WTC11 (cell line): ENCODE measurements around the gene PLEKHA5. TPM values are rescaled to one million over a fixed set of nuclear protein-coding genes. Genes with fewer than 3 reads are reported as not detected.

Experiments used
- ATAC-seq: fragments of 200-7000 bp; cut with Tn5 transposase; 2 replicates; pipeline ENCODE4 v1.10.0; 2021; ENCODE audit warnings: mild to moderate bottlenecking, moderate library complexity
- CTCF ChIA-PET: fragments of 300-600 bp; sonication (Branson Sonifier 250); formaldehyde crosslinking; loops from one replicate; lab custom pipeline; 2021; ENCODE audit warnings: antibody characterized with exemption; lab: Charles Lee
- POLR2A ChIA-PET: fragments of 350-600 bp; sonication (Branson Sonifier 250); formaldehyde crosslinking; loops from one replicate; lab custom pipeline; 2021; ENCODE audit warnings: antibody characterized with exemption; lab: Charles Lee
- DNase-seq: peaks from one replicate; pipeline ENCODE4 v3.0.0; 2021; ENCODE audit warnings: low spot score
- H3K27ac Mint-ChIP-seq: 2 replicates; pipeline ENCODE4 v1.8.0; 2021; ENCODE audit warnings: mixed read lengths
- H3K27me3 Mint-ChIP-seq: 2 replicates; pipeline ENCODE4 v1.8.0; 2021; ENCODE audit warnings: low read depth, mild to moderate bottlenecking, moderate library complexity, mixed read lengths
- H3K36me3 Mint-ChIP-seq: 2 replicates; pipeline ENCODE4 v1.8.0; 2021; ENCODE audit warnings: mixed read lengths
- H3K4me1 Mint-ChIP-seq: 2 replicates; pipeline ENCODE4 v1.8.0; 2022; ENCODE audit warnings: mixed read lengths
- H3K4me3 Mint-ChIP-seq: 2 replicates; pipeline ENCODE4 v1.8.0; 2021; ENCODE audit warnings: mild to moderate bottlenecking, moderate library complexity, mixed read lengths
- H3K9me3 Mint-ChIP-seq: 2 replicates; pipeline ENCODE4 v1.8.0; 2021; ENCODE audit warnings: mixed read lengths
- ATF1 ChIP-seq: sonication (generic); formaldehyde crosslinking; IDR thresholded peaks from 2 replicates; pipeline ENCODE4 v1.8.1; 2023; ENCODE audit warnings: mild to moderate bottlenecking, moderate library complexity, missing genetic modification reagents
- NFATC4 ChIP-seq: fragments of 250-450 bp; sonication (Bioruptor Pico); IDR thresholded peaks from 2 replicates; pipeline ENCODE4 v1.9.0; 2021; ENCODE audit warnings: mild to moderate bottlenecking
- NFYB ChIP-seq: sonication (generic); formaldehyde crosslinking; conservative IDR thresholded peaks from 2 replicates; pipeline ENCODE4 v1.8.0; 2022; ENCODE audit warnings: low read depth, missing genetic modification reagents
- RORB ChIP-seq: fragments of 250-450 bp; sonication (Bioruptor Pico); IDR thresholded peaks from 2 replicates; pipeline ENCODE4 v1.9.0; 2021; ENCODE audit warnings: mild to moderate bottlenecking
- SOX15 ChIP-seq: fragments of 250-450 bp; sonication (Bioruptor Pico); IDR thresholded peaks from 2 replicates; pipeline ENCODE4 v1.9.0; 2021; ENCODE audit warnings: mild to moderate bottlenecking
- SP1 ChIP-seq: sonication (generic); formaldehyde crosslinking; conservative IDR thresholded peaks from 2 replicates; pipeline ENCODE4 v1.8.1; 2022; ENCODE audit warnings: missing genetic modification reagents
- ZNF219 ChIP-seq: sonication (generic); formaldehyde crosslinking; IDR thresholded peaks from 2 replicates; pipeline ENCODE4 v1.8.0; 2023; ENCODE audit warnings: missing genetic modification reagents, mild to moderate bottlenecking, borderline replicate concordance
- total RNA-seq: library from RNA; stranded (reverse); gene quantifications from 3 replicates; pipeline ENCODE4 v1.2.3, GENCODE V29; 2021
- TF ChIP-seq, protein P1 (sequence below): sonication (generic); formaldehyde crosslinking; IDR thresholded peaks from 2 replicates; pipeline ENCODE4 v1.8.0; 2023; ENCODE audit warnings: mild to moderate bottlenecking, missing genetic modification reagents
- TF ChIP-seq, protein P2 (sequence below): fragments of 250-450 bp; sonication (Bioruptor Pico); IDR thresholded peaks from 2 replicates; pipeline ENCODE4 v1.9.0; 2021; ENCODE audit warnings: moderate library complexity, mild to moderate bottlenecking, inconsistent platforms, borderline replicate concordance
- TF ChIP-seq, protein P3 (sequence below): sonication (generic); formaldehyde crosslinking; IDR thresholded peaks from 2 replicates; pipeline ENCODE4 v1.8.1; 2022; ENCODE audit warnings: low read depth, mild to moderate bottlenecking, moderate library complexity, missing genetic modification reagents, borderline replicate concordance
- TF ChIP-seq, protein P4 (sequence below): sonication (generic); formaldehyde crosslinking; IDR thresholded peaks from 2 replicates; pipeline ENCODE4 v1.8.0; 2022; ENCODE audit warnings: mild to moderate bottlenecking, missing genetic modification reagents
- TF ChIP-seq, protein P5 (sequence below): sonication (generic); formaldehyde crosslinking; IDR thresholded peaks from 2 replicates; pipeline ENCODE4 v1.8.0; 2022; ENCODE audit warnings: mild to moderate bottlenecking, missing genetic modification reagents
- TF ChIP-seq, protein P6 (sequence below): sonication (generic); formaldehyde crosslinking; IDR thresholded peaks from 2 replicates; pipeline ENCODE4 v1.8.0; 2022; ENCODE audit warnings: missing genetic modification reagents
- TF ChIP-seq, protein P7 (sequence below): fragments of 200-600 bp; IDR thresholded peaks from 2 replicates; pipeline ENCODE4 v1.8.0; 2022; ENCODE audit warnings: antibody characterized with exemption

PLEKHA5 gene
- total RNA-seq, 1 experiment from 2014 or later = 61.1 TPM

DNA sequence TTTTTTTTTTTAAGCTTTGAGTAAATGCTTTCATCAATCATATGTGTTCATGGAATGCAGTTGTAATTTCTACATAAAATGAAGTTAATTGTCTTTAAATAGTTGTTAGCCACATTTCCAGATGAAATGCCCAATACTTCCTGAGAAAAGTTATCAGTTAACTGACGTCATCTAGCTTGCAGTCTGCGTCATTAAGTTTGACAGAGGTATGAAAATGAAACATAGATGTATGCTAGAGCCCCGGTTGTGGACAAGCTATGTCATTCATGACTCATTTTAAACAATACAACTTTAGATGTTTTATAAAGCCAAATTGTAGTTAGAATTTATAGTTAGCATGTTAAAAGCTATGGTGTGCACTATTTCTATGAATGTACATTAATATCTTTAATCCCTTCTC is 90.7 kb downstream of the PLEKHA5 start (continued):
- TF ChIP-seq NFYB (CRISPR knock-in tag) = no peak
- no peak for TF ChIP-seq RORB (CRISPR knock-in tag)
- TF ChIP-seq SP1 (CRISPR knock-in tag) = no peak
- TF ChIP-seq ATF1 (CRISPR knock-in tag) = no peak
- TF ChIP-seq, protein P1, sequence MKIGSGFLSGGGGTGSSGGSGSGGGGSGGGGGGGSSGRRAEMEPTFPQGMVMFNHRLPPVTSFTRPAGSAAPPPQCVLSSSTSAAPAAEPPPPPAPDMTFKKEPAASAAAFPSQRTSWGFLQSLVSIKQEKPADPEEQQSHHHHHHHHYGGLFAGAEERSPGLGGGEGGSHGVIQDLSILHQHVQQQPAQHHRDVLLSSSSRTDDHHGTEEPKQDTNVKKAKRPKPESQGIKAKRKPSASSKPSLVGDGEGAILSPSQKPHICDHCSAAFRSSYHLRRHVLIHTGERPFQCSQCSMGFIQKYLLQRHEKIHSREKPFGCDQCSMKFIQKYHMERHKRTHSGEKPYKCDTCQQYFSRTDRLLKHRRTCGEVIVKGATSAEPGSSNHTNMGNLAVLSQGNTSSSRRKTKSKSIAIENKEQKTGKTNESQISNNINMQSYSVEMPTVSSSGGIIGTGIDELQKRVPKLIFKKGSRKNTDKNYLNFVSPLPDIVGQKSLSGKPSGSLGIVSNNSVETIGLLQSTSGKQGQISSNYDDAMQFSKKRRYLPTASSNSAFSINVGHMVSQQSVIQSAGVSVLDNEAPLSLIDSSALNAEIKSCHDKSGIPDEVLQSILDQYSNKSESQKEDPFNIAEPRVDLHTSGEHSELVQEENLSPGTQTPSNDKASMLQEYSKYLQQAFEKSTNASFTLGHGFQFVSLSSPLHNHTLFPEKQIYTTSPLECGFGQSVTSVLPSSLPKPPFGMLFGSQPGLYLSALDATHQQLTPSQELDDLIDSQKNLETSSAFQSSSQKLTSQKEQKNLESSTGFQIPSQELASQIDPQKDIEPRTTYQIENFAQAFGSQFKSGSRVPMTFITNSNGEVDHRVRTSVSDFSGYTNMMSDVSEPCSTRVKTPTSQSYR = no peak
- TF ChIP-seq SOX15 = no peak
- TF ChIP-seq, protein P2, sequence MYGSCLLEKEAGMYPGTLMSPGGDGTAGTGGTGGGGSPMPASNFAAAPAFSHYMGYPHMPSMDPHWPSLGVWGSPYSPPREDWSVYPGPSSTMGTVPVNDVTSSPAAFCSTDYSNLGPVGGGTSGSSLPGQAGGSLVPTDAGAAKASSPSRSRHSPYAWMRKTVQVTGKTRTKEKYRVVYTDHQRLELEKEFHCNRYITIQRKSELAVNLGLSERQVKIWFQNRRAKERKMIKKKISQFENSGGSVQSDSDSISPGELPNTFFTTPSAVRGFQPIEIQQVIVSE (CRISPR knock-in tag) = no peak
- TF ChIP-seq ZNF219 (CRISPR knock-in tag) = no peak

DNA sequence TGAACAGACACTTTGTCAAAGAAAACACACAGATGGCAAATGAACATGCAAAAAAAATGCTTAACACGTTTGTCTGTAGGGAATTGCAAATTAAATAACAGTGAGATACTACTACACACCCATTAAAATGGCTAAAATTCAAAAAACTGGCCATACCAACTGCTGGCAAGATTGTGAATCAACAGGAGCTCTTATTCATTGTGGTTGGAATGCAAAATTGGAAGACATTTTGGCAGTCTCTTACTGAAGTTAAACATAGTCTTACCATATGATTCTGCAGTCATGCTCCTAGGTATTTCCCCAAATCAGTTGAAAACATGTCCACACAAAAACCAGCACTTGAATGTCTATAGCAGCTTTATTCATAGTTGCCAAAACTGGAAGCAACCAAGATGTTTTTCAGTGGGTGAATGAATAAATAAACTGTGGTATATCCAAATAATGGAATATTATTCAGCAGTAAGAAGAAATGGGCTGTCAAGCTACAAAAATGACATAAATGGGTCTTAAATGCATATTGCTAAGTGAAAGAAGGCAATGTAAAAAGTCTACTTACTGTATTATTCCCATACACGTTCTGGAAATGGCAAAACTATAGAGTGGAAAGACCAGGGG is 91.4 kb downstream of the PLEKHA5 start:
- no peak overlapping the region for H3K4me3 Mint-ChIP-seq
- H3K36me3 Mint-ChIP-seq = no peaks in the 10 kb centered on the region
- CTCF ChIA-PET = no interaction called here
- no peak for ATAC-seq
- H3K27me3 Mint-ChIP-seq = no peaks in the 10 kb centered on the region
- DNase-seq = no peak
- H3K4me1 Mint-ChIP-seq = peaks cover 49% of the 10 kb centered on the region
- H3K9me3 Mint-ChIP-seq = peaks cover 1% of the 10 kb centered on the region
- peak overlapping the region; percentile 79 for H3K27ac Mint-ChIP-seq
- TF ChIP-seq, protein P3, sequence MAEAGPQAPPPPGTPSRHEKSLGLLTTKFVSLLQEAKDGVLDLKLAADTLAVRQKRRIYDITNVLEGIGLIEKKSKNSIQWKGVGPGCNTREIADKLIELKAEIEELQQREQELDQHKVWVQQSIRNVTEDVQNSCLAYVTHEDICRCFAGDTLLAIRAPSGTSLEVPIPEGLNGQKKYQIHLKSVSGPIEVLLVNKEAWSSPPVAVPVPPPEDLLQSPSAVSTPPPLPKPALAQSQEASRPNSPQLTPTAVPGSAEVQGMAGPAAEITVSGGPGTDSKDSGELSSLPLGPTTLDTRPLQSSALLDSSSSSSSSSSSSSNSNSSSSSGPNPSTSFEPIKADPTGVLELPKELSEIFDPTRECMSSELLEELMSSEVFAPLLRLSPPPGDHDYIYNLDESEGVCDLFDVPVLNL = no peak
- TF ChIP-seq, protein P4, sequence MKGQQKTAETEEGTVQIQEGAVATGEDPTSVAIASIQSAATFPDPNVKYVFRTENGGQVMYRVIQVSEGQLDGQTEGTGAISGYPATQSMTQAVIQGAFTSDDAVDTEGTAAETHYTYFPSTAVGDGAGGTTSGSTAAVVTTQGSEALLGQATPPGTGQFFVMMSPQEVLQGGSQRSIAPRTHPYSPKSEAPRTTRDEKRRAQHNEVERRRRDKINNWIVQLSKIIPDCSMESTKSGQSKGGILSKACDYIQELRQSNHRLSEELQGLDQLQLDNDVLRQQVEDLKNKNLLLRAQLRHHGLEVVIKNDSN = no peak
- no peak for TF ChIP-seq SOX15
- TF ChIP-seq, protein P5, sequence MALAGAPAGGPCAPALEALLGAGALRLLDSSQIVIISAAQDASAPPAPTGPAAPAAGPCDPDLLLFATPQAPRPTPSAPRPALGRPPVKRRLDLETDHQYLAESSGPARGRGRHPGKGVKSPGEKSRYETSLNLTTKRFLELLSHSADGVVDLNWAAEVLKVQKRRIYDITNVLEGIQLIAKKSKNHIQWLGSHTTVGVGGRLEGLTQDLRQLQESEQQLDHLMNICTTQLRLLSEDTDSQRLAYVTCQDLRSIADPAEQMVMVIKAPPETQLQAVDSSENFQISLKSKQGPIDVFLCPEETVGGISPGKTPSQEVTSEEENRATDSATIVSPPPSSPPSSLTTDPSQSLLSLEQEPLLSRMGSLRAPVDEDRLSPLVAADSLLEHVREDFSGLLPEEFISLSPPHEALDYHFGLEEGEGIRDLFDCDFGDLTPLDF = no peak
- TF ChIP-seq NFATC4 (CRISPR knock-in tag) = no peak
- TF ChIP-seq, protein P6, sequence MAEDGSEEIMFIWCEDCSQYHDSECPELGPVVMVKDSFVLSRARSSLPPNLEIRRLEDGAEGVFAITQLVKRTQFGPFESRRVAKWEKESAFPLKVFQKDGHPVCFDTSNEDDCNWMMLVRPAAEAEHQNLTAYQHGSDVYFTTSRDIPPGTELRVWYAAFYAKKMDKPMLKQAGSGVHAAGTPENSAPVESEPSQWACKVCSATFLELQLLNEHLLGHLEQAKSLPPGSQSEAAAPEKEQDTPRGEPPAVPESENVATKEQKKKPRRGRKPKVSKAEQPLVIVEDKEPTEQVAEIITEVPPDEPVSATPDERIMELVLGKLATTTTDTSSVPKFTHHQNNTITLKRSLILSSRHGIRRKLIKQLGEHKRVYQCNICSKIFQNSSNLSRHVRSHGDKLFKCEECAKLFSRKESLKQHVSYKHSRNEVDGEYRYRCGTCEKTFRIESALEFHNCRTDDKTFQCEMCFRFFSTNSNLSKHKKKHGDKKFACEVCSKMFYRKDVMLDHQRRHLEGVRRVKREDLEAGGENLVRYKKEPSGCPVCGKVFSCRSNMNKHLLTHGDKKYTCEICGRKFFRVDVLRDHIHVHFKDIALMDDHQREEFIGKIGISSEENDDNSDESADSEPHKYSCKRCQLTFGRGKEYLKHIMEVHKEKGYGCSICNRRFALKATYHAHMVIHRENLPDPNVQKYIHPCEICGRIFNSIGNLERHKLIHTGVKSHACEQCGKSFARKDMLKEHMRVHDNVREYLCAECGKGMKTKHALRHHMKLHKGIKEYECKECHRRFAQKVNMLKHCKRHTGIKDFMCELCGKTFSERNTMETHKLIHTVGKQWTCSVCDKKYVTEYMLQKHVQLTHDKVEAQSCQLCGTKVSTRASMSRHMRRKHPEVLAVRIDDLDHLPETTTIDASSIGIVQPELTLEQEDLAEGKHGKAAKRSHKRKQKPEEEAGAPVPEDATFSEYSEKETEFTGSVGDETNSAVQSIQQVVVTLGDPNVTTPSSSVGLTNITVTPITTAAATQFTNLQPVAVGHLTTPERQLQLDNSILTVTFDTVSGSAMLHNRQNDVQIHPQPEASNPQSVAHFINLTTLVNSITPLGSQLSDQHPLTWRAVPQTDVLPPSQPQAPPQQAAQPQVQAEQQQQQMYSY (CRISPR knock-in tag) = no peak
- TF ChIP-seq, protein P7, sequence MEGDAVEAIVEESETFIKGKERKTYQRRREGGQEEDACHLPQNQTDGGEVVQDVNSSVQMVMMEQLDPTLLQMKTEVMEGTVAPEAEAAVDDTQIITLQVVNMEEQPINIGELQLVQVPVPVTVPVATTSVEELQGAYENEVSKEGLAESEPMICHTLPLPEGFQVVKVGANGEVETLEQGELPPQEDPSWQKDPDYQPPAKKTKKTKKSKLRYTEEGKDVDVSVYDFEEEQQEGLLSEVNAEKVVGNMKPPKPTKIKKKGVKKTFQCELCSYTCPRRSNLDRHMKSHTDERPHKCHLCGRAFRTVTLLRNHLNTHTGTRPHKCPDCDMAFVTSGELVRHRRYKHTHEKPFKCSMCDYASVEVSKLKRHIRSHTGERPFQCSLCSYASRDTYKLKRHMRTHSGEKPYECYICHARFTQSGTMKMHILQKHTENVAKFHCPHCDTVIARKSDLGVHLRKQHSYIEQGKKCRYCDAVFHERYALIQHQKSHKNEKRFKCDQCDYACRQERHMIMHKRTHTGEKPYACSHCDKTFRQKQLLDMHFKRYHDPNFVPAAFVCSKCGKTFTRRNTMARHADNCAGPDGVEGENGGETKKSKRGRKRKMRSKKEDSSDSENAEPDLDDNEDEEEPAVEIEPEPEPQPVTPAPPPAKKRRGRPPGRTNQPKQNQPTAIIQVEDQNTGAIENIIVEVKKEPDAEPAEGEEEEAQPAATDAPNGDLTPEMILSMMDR = no peak
- POLR2A ChIA-PET = no interaction called here
